Activated T-cell treated with anti-CD3 and anti-CD28 coated beads, Interleukin-2, amount 50 U/mL, for 48 hours (primary cell): ENCODE measurements around the gene PNPLA3.
A peak's percentile ranks its signal among the peaks of the same experiment; 100 is the strongest.

Experiments used
- DNase-seq, 2 experiments: peaks; one replicate each; pipeline ENCODE4 v3.0.0-alpha.2; 2020

Gene PNPLA3

GRCh38 chr22:43995057-43995685 lies 71.6 kb downstream of the PNPLA3 start:
- DNase-seq = no peak

DNA sequence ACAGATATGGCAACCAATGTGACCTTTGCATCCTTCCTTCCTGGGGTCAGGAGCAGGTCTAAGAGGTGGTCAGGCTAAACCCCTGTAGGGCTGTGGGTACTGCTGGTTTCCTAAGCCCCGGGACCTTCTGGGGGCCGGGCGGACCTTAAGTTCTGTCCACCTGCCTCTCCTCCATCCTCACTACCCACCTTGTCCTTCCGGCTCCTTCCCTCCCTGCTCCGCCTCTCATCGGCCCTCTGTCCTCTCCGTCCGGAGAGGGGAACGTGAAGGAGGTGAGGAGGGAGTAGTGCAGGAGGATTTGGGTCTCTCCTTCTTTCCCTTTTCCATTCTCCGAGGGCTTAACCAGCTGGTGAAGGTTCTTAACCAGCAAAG lies 72.2 kb downstream of the PNPLA3 start:
- no peak for DNase-seq

GRCh38 chr22:43996170-43996980 lies 72.8 kb downstream of the PNPLA3 start:
- DNase-seq = peak; percentile 81 to 82

- no peak for DNase-seq
These were observed 73.3 kb downstream of the PNPLA3 start for GRCh38 chr22:43996981-43997265.
